IPS-15b (cell line): ENCODE measurements around the gene RNF11.
A peak's percentile ranks its signal among the peaks of the same experiment; 100 is the strongest.

Source experiments
- H3K27me3 ChIP-seq: one replicate; pipeline ENCODE4 v1.6.1; 2013; ENCODE audit warnings: low read length; ENCODE audit not compliant: control insufficient read depth, insufficient read depth
- H3K36me3 ChIP-seq: one replicate; pipeline ENCODE4 v1.6.1; 2013; ENCODE audit warnings: low read length; ENCODE audit not compliant: control insufficient read depth, insufficient read depth
- H3K4me1 ChIP-seq: one replicate; pipeline ENCODE4 v1.6.1; 2013; ENCODE audit warnings: mild to moderate bottlenecking, low read length; ENCODE audit not compliant: control insufficient read depth, insufficient read depth
- H3K4me3 ChIP-seq: one replicate; pipeline ENCODE4 v1.5.1; 2013; ENCODE audit warnings: low read depth, low read length
- H3K9ac ChIP-seq: one replicate; pipeline ENCODE4 v1.6.1; 2013; ENCODE audit warnings: low read depth, mild to moderate bottlenecking, low read length
- H3K9me3 ChIP-seq: one replicate; pipeline ENCODE4 v1.6.1; 2013; ENCODE audit warnings: mild to moderate bottlenecking, low read length; ENCODE audit not compliant: control insufficient read depth, insufficient read depth

Gene RNF11

DNA sequence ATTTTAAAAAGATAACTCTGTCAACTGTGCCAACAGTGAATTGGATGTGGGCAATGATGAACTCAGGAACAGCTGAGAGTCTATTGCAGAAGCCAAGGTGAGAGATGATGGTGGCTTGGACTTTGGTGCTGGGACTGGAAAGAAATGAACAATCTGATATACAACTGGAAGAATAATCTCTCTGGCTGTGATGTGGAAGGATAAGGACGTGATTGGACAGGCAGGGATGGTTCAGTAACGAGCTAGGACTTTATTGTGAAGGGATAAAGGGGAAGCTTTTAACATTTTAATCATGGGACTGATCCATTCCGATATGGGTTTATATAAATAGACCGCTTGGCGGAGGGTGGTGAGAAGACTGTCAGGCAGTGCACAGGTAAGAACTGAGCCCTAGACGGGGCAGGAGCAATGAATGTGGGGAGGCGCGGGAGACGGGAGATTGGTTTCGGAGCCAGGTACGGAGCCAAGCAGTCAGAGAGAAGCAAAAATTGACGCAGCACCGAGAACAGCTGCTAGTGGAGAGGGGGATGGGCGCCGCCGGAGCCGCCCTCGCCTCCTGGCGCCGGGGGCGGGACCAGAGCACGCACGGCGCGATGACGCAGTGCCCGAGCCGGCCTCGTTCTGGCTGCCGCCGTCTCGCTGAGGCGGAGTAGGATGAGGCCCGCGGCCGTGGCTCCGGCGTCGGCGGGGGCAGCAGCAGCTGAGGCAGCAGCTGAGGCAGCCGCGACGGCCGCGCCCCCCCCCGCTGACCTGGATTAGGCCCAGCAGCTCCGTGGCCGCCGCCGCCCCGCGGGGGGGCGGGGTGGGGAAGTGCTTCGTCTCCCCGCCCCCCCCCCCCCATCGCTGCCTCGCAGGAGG is at the start of gene RNF11:
RNF11 (plus strand) TSS at position 601 of the 858 bp plus-strand sequence. CDS start 484 bp downstream, outside the sequence.
- Histone ChIP-seq H3K36me3 (peaks cover 4% of the 10 kb centered on the region), H3K9me3 (no peaks in the 10 kb centered on the region), H3K4me1 (peaks cover 11% of the 10 kb centered on the region), H3K9ac (peak within 1 kb of the TSS; percentile 94), H3K4me3 (peak within 1 kb of the TSS; percentile 94), H3K27me3 (peaks cover 11% of the 10 kb centered on the region)

DNA sequence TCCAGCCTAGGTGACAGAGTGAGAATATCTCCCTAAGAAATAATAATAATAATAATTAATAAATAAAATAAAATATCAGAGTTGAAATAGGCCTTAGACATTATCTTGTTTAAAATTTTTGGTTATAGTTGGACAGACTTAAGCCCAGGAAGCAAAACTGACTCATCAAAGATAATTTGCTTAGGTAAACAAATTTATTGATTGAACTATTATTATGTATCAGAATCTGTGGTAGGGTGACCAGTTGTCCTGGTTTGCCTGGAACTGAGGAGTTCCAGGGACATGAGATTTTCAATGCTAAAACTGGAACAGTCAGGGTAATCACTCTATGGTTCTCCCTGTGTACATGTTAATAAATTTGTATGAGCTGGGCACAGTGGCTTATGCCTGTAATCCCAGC is 47.8 kb upstream of the RNF11 start:
- H3K4me3 ChIP-seq, result no peak overlapping the region
- no peaks in the 10 kb centered on the region for H3K9me3 ChIP-seq
- no peaks in the 10 kb centered on the region for H3K36me3 ChIP-seq
- H3K9ac ChIP-seq, result no peak overlapping the region
- H3K4me1 ChIP-seq, result no peaks in the 10 kb centered on the region
- no peaks in the 10 kb centered on the region for H3K27me3 ChIP-seq

DNA sequence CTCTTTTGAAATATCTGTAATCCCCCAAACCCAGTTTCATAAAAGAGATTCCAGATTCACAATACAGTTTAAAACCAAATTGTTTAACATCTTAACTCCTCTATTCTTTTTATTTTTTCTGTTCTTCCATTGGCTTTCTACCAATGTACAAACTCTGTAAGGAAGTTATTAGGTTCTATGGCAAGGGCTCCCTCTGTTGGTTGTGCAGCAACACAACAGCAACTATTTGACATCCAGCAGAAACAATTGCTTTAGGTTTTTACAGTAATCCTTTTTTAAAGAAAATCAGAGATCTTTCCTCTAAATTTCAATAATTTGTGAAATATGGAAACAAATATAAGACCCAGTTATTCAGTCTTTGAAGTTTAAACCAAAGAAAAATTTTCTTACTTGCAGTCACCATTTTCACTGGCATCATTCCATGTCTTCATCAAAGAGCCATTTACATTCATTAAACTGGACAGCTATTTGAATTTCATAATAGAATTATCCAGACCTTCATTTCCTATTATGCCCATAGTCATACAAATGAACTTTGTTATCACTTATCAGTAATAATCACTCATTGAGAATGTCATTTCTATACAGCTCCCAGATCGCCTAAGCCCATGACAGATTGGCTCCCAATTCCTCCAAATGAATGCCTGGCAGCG is 46.5 kb upstream of the RNF11 start:
- Histone ChIP-seq H3K36me3 (no peaks in the 10 kb centered on the region), H3K4me3 (no peak overlapping the region), H3K4me1 (no peaks in the 10 kb centered on the region), H3K9me3 (no peaks in the 10 kb centered on the region), H3K27me3 (no peaks in the 10 kb centered on the region), H3K9ac (no peak overlapping the region)

DNA sequence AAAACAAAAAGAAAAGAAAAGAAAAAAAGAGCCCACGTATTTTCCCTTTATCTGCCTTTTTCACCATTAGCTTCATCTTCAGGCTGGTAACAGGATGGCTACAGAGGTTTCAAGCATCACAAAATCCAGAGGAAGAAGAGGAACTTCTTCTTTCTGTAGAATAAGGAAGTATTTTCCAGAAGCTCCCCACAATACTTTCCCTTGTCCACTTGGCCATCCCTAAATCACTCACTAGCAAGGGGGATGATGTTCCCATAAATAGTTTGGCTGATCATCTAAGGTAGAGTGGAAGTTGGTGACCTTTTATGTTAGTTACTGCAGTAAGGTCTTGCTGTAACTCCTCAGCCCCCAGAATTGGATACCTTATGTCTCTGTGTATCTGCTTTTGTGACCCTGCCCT is 45.1 kb upstream of the RNF11 start:
- Histone ChIP-seq H3K4me3 (no peak overlapping the region), H3K9me3 (no peaks in the 10 kb centered on the region), H3K4me1 (no peaks in the 10 kb centered on the region), H3K36me3 (no peaks in the 10 kb centered on the region), H3K27me3 (no peaks in the 10 kb centered on the region), H3K9ac (no peak overlapping the region)

DNA sequence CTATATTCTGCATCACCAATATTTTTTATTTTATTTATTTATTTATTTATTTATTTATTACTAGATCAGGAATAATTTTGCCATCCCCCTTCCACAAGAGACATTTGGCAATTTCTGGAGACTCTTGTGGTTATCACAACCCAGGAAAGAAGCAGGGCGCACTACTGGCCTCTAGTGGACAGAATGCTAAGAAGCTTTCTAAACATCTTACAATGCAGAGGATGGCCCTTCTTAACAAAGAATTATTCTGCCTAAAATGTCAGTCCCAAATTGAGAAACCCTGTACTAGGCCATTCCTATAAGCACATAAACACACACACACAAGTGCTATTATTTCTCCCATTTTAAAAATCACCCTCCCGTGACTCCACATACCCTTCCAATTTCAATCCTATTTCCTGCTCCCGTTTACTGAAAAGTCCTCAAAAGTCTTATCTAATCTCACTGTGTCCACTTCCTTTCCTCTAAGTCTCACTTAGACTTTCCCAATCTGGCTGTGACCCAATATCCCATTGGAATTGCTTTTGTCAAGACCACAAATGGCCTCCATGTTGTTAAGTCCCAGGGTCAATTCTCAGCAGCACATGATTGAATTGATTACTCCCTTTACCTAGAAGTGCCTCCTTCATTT is 43.7 kb upstream of the RNF11 start:
- Histone ChIP-seq H3K4me1 (no peaks in the 10 kb centered on the region), H3K27me3 (no peaks in the 10 kb centered on the region), H3K36me3 (no peaks in the 10 kb centered on the region), H3K4me3 (no peak overlapping the region), H3K9me3 (no peaks in the 10 kb centered on the region), H3K9ac (no peak overlapping the region)

DNA sequence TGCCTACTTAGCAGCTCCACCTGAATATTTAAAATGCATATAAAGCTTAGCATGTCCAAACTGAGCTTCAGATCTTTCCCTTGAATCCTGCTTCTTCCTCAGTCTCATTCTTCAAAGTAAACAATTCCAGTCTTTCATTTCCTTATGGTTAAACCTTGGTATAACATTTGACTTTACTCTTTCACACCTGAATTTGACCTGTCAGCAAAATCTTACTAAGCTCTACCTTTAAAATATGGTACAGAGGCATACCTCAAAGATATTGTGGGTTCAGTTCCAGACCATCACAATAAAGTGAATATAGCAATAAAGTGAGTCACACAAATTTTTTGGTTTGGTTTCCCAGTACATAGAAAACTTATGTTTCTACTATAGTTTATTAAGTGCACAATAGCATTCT is 42.5 kb upstream of the RNF11 start:
- no peaks in the 10 kb centered on the region for H3K4me1 ChIP-seq
- H3K36me3 ChIP-seq, result no peaks in the 10 kb centered on the region
- H3K9me3 ChIP-seq, result no peaks in the 10 kb centered on the region
- no peak overlapping the region for H3K9ac ChIP-seq
- H3K27me3 ChIP-seq, result no peaks in the 10 kb centered on the region
- H3K4me3 ChIP-seq, result no peak overlapping the region

GRCh38 chr1:51203121-51203873 is 32.8 kb upstream of the RNF11 start:
- Histone ChIP-seq H3K36me3 (no peaks in the 10 kb centered on the region), H3K9me3 (no peaks in the 10 kb centered on the region), H3K9ac (no peak overlapping the region), H3K4me1 (no peaks in the 10 kb centered on the region), H3K4me3 (no peak overlapping the region), H3K27me3 (no peaks in the 10 kb centered on the region)

DNA sequence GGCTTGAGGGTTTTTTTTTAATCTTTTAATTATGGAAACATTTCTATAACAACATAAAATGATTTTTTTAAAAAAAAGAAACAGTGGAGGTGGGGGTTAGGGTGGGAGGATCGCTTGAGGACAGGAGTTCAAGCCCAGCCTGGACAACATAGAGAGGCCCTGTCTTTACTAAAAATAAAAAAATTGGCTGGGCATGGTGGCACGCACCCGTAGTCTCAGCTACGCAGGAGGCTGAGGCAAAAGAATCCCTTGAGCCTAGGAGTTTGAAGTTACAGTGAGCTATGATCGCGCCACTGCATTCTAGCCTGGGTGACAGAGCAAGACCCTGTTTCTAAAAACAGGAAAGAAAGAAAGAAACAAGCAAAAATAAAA is 32.2 kb upstream of the RNF11 start:
- Histone ChIP-seq H3K4me3 (no peak overlapping the region), H3K4me1 (no peaks in the 10 kb centered on the region), H3K9me3 (no peaks in the 10 kb centered on the region), H3K36me3 (no peaks in the 10 kb centered on the region), H3K9ac (no peak overlapping the region), H3K27me3 (no peaks in the 10 kb centered on the region)

DNA sequence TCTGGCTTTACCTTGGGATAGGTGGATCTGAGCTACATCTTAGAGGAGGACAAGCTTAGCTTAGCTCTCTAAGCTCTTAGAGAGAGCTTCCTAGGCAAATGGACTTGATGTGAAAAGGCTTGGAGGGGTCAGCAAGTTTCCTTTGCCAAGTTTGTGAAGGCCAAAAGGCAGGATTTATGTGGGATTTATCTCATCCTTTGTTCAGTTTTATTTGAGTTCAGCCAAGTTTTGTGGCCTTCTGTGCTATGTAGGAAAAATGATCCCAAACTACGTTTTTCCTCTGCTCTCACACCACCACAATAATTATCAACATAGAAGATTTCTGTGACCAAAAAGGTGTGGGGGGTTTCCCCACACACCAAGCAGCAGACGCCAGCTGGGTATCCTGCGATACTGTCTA is 26.0 kb upstream of the RNF11 start:
- H3K4me3 ChIP-seq, result no peak overlapping the region
- H3K27me3 ChIP-seq, result no peaks in the 10 kb centered on the region
- H3K36me3 ChIP-seq, result no peaks in the 10 kb centered on the region
- no peaks in the 10 kb centered on the region for H3K4me1 ChIP-seq
- H3K9ac ChIP-seq, result no peak overlapping the region
- no peaks in the 10 kb centered on the region for H3K9me3 ChIP-seq

GRCh38 chr1:51210676-51211075 is 25.4 kb upstream of the RNF11 start:
- Histone ChIP-seq H3K27me3 (no peaks in the 10 kb centered on the region), H3K4me1 (no peaks in the 10 kb centered on the region), H3K9ac (no peak overlapping the region), H3K36me3 (no peaks in the 10 kb centered on the region), H3K4me3 (no peak overlapping the region), H3K9me3 (no peaks in the 10 kb centered on the region)

DNA sequence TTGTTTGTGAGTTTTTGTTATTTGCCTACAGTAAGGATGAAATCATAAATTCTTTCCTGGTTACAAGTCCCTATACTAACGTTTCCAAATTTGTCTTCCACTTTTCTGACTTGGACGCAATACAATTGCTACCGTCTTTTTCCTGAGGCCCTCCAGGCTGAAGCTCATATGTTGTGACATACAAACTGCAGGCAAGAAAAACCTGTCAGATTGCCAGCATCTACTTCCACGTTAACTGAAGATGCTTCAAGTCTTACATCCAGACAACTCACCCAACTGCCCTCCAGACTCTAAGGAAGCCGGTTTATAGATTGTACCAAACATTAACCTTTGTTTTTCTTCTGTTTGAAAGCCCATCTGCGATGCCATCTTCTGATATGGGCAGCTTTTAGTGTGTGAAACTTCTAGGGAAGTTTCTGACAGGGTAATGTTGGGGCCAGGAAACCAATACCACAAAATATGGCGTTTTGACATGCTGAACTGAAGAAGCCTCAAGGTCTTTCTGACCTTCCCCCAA is 21.4 kb upstream of the RNF11 start:
- Histone ChIP-seq H3K36me3 (no peaks in the 10 kb centered on the region), H3K4me1 (no peaks in the 10 kb centered on the region), H3K27me3 (no peaks in the 10 kb centered on the region), H3K9ac (no peak overlapping the region), H3K4me3 (no peak overlapping the region), H3K9me3 (no peaks in the 10 kb centered on the region)
